ENCODE measurements around the gene GJA4.

DNA sequence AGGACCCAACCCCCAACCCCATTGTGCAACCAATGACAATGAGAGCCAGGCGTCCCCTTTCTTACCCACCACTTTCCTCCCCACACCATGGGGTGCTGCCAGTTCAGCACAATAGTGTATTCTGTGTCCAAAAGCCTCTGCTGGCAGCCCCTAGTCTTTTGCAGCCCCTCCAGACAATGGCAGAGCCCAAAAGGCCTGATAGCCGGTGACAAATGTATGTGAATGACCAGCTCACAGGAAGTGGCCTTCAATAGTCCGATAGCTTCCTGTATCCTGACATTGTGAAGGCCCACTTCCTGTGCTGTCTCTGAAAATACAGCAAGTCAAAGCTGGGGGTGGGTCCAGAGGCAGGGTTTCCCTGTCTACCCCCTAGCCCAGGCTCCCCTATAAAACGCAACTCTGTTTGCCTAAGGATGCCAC lies 50.2 kb downstream of the GJA4 start:
- TF ChIP-seq, protein P1, sequence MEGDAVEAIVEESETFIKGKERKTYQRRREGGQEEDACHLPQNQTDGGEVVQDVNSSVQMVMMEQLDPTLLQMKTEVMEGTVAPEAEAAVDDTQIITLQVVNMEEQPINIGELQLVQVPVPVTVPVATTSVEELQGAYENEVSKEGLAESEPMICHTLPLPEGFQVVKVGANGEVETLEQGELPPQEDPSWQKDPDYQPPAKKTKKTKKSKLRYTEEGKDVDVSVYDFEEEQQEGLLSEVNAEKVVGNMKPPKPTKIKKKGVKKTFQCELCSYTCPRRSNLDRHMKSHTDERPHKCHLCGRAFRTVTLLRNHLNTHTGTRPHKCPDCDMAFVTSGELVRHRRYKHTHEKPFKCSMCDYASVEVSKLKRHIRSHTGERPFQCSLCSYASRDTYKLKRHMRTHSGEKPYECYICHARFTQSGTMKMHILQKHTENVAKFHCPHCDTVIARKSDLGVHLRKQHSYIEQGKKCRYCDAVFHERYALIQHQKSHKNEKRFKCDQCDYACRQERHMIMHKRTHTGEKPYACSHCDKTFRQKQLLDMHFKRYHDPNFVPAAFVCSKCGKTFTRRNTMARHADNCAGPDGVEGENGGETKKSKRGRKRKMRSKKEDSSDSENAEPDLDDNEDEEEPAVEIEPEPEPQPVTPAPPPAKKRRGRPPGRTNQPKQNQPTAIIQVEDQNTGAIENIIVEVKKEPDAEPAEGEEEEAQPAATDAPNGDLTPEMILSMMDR (IDR thresholded peaks at IDR 0.05; ENCODE audit: borderline replicate concordance, extremely low read depth, low read length, poor library complexity, severe bottlenecking) = no peak
- TF ChIP-seq EZH2 (IDR thresholded peaks at IDR 0.05; ENCODE audit: borderline replicate concordance, low read depth, low read length, severe bottlenecking) = no peak

Data from DND-41 (cell line).